ENCODE data around the gene PNMA6E.
"Not testable (repeated sequence)": the region's sequence is repeated elsewhere in the genome, so short reads cannot be mapped to it uniquely, and the experiment has no call there.

The PNMA6E gene

DNA sequence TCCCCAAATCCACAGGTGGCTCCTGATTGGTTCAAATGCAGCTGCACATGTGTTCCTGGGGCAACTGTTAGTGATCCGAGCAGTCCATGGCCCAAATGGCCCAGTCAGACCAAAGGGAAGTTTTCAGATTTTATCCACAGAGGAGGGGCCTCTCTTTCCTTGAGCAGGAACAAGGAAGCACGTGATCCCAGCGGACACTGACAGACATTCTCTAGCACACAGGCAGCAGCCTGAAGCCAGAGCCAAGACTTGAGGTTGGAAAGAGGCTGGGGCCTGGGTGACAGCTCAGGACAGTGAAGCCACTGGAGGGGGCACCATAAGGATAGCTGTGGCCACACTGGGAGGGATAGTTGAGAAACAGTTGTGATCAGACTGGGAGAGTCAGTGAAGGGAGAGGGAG lies 6.6 kb upstream of the PNMA6E start:
- no peak for FAIRE-seq

DNA sequence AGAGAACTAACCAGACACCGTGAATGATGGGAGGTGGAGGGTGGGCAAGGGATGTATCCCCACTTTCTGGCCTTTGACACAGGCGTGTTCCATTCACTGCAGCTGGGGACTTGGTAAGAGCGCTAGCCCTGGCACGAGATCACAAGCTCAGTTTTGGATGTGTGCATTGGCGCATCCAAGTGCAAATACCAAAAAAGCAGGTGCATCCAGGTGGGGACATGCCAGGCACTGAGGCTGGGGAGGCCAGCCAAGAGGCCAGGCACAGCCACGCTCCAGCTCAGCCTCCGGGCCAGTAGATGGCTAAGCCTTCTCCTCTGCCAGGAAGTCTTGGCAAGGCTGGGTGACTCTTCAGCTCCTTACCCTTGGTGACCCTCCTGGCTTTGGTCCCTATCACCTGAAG lies 5.8 kb upstream of the PNMA6E start:
- no peak for FAIRE-seq

- no peak for FAIRE-seq
Observed at GRCh38 chrX:153406011-153406410, 4.9 kb upstream of the PNMA6E start.

DNA sequence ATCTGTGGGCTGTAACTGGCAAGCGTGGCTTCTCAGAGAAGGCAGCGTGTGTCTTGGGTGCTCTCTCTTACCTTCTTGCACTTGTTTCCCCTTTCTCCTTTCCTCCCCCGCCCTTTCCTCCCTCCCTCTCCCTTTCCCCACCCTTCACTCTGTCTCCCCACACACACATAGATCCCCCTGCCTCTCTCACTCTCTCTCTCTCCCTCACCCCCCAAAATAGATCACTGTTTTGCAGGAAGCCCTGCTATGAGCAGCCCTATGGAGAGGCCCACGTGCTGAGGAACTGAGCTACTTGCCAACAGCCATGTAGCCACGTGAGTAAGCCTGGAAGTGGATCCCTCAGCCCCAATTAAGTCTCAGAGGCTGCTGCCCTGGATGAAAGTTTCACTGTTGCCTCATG lies 4.3 kb upstream of the PNMA6E start:
- no peak for FAIRE-seq

DNA sequence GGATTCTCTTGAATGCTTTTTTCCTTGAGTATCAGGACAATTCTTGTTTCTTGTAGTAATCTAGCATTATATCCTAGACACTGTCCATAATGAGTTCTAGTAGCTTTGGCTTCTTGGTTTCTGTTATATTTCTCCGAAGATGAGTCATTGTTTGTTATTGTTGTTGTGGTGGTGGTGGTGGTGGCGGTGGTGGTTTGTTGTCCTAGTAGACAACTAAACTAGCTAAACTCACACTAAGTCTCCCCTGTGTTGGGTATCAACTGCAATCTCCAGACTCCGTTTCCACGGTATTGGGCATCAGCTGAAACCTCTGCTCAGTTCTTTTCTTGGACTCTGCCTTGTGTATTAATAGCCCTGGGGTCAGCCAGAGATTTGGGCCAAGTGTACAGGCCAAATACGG lies 3.2 kb upstream of the PNMA6E start:
- FAIRE-seq = peak; percentile 77

DNA sequence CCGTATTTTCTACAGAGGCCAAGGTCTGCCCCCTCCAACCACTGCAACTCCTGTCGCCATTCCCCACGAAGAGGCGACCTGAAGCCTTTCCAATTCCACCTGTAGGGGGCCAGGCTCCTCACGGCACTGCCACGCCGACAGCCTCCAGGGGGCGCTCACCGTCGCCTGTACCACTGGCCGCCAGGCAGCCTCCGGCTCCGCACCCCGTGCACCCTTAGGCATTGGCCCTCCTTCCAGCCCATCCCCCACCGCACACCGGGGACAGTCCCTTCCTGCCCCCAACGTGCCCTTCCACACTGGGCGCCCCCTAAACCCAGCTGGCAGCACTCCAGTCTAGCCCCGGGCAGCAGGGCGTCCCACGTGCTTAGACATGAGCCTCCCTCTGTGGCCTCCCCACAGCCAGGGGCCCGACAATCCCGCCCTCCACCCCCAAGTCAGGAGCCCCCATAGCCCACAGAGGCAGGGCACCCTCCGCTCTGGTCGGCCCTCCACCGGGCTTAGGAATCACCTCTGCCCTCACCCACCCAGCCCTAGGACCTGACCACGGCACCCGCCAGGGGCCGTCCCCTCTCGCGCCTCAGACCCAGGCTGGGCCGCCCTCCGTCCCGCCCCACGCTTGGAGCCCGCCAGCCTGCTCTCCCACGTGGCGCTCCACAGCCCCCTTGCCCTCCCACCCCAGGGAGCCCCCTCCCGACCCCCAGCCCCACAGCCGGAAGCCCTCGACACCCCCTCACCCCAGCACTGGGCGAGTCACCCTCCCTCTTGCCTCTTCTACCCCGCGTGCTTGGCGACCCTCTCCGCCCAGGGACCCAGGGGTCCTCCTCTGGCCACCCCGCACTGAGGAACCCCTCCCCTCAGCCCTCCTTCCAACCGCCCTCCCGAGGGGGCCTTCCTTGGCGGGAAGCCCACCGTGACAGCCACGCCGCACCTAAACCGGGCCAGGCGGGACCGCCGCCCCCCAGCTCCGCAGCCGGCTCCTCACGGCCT lies 711 bp downstream of the PNMA6E start:
- no peak for FAIRE-seq

DNA sequence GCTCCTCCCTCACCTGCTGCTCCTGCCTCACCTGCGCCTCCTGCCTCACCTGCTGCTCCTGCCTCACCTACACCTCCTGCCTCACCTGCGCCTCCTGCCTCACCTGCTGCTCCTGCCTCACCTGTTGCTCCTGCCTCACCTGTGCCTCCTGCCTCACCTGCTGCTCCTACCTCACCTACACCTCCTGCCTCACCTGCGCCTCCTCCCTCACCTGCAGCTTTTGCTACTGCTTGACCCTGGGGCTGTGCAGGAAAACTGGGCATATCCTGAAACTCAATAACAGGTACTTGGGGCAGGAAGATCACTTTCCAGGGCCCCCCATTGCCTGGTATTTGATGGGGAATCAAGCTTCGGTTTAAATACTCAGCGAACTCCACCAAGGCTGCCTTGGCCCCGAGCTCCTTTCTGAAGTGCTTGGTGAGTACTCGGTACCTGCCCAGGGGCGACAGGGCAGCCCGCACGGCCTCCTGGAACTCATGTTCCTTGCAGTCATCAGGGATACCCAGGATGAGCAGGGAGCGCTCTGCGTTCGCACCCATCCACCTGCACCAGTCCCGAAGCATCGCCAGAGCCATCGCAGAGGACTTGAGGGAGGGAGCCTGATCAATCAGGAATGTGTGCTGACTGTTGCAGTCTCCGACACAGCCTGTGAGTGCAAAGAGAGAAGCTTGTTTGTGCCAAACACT lies 2.7 kb downstream of the PNMA6E start:
- FAIRE-seq = no peak

- no peak for FAIRE-seq
Observed at GRCh38 chrX:153397256-153397960, 3.7 kb downstream of the PNMA6E start.

- FAIRE-seq = no peak
Observed at GRCh38 chrX:153396320-153397195, 4.6 kb downstream of the PNMA6E start.

DNA sequence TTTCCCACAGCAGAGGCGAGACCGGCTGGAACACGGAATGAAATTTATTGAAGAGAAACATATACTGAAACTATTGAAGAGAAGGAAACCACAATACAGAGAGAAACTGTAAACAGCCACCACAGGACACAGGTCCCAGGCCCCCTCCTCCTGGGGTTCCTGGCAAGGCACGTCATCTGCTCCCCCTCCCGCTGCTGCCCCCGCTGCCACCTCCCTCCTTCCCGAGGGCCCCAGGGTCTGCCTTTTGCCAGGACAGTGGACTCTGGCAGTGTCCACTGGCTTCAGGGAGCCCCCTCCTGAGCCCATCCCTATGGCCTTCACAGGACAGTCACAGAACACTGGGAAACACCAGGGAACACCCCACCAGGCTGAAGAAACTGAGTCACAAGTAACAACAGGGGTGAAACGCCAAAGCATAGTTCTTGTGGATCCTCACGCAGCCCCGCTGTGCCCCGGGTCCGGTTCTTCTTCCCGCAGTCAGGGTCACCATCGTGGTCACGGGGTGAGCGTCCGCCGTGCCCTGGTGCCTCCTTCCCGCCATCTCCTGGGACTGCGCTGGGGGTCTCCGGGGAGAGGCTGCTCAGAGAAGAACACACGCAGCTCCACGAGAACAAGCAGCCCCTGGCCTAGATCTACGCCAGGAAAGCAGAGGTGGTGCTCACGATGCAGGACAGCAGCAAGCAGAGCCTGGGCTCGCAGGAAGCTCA lies 5.4 kb downstream of the PNMA6E start:
- FAIRE-seq = no peak

DNA sequence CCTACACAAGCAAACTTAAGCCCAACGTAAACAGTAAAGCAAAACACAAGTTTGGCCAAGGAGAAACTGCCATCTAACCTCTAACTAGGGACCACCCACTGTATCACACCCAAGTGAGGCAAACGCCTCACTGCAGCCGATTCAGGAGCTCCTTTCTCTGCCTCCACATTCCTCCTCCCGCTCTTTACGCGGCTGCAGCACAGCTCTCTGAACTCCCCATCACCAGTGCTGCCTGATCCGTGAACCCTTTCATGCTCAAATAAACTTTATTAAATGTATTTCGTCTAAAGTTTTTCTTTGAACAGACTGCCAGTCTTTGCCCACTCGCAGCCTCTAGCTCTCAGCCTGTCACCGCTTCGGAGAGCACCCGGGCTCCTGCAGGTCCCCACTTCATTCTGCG lies 6.5 kb downstream of the PNMA6E start:
- FAIRE-seq = no peak

DNA sequence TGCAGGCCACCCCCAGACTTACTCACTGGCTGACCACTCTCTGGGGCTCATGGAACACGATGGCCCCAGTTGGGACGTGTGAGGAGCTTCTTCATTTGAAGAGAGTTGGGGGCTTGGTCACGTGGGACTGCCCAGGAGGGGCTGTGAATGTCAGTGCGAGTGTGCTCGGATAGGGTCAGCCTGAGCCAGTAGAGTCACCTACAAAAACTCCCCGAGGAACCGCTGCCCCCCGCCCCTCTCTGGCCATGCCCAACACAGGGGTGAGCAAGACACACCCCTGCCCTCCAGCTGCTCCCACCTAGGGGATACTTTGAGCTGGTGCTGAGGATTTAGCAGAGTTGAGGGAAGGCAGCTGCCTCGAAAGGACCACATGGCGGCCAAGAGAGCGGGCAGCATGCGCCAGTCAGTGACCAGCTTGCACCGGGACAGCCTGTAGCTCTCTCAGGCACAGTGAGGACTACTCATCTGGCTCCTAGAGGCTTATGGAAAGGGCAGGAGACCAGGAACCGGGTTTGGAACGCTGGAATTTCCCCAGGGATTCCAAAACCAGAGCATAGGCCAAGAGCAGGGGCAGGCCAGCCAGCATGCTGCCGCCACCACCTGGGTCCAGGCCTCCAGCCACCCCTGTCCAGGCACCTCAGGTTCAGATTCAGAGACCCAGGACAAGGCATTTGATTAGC lies 8.4 kb downstream of the PNMA6E start:
- FAIRE-seq = no peak

- not testable (repeated sequence) for FAIRE-seq
Observed at GRCh38 chrX:153389460-153389768, 11.7 kb downstream of the PNMA6E start.

DNA sequence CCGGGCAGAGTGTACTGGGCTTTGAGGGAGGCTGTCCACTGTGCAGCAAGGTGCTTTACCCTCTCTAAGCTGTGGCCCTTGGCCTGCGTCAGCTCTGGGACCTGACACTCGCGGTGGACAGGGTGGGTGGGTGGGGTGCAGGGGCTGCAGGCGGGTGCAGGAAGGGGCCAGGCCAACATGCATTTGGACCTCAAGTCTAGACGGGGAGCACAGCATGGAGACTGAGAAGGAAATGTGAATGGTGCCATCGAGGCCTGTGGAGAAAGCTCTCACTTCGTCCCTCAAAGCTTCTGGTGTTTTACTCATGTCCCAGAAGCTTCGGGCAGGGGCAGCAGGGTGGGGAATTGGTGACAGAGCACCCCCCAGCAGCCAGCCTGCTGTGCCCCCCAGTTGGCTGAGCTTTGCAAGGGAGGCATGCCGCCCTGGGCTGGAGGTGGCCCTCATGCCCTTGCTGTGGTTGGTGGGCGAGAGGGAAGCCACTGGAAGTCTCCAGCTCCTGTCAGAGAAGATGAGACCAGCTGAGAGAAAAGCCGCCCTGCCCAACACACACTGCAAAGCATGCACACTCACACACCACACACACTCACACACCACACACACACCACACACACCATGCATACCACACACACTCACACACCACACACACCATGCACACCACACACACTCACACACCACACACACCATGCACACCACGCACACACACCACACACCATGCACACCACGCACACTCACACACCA lies 12.3 kb downstream of the PNMA6E start:
- FAIRE-seq = peak; percentile 93

DNA sequence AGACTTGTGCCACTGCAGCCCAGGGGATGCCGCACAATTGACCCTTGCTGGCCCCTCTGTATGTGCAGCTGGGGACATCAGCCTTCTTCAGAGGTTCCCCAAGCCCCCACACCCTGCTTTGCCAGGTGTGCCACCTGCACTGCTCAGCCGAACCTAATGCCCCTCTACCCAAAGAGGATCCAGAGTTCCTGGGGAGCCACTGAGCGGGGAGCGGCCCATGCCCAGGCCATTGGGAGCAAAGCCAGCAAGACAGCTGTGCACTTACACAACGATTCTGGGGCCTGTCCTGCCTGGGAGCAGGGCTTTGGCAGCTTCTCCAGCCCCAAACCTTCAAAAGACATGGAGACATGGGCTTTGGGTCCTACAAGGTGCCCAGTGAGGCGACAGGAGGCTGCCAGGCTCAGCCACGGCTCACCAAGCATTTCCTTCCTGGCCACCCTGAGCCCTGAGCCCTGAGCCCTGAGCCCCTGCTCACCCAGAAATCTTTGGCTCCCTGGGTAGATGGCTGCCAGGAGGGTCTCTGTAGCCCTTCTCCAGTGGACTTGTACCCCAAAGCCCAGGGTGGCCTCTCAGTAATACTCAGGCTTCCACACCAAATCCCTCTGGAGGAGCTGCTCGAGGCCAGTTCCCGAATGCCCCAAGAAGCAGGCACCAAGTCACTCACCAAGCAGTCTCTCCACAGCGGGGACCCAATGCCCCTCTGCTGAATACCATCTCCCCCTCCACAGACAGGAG lies 13.0 kb downstream of the PNMA6E start:
- FAIRE-seq = no peak

- FAIRE-seq = no peak
Observed at GRCh38 chrX:153387345-153387744, 13.8 kb downstream of the PNMA6E start.

DNA sequence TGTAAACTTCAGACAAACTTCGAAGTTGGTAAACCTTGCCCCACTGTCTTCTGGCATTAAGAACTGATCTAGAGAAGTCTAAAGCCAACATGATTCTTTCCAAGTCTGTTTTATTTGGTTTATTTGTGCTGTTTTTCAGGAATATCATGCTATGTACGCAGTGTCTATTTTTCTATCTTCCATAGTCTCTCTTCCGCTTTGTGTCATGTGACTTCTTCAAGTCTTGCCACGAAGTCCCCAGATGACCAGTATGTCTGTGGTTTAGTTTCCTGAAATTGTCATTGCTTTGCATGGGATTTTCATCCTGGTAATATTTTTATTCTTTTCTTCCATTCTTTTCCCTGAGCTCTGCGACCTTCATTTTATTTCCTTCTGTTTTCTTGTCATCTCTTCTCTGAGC lies 15.1 kb downstream of the PNMA6E start:
- FAIRE-seq = no peak

- FAIRE-seq = peak; percentile 36
Observed at GRCh38 chrX:153384973-153385372, 16.2 kb downstream of the PNMA6E start.

DNA sequence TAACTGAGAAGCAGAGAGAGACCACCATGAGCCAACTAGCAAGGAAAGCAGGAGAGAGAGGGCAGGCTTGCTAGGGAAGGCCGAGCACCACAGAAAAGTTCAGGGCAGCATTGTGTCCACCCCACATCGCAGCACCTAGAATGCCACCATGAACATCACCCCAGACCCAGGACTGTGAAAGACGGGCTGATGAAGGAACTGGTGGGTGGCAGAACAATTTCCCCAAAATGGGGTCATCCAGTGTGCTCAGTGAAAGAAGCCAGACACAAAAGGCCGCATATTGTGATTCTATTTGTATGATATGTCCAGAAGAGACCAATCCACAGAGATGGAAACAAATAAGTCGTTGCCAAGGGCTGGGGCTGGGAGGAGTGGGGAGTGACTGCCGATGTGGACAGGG lies 16.8 kb downstream of the PNMA6E start:
- no peak for FAIRE-seq

All from colon (tissue), 2 donors.